C4-2B (cell line): ENCODE results near the gene MPDZ.

Experiments
- H3K27ac ChIP-seq: fragments of 450-650 bp; 2 replicates; pipeline ENCODE4 v1.5.1; 2017
- ZFX ChIP-seq: fragments of 450-650 bp; IDR thresholded peaks from 2 replicates; pipeline ENCODE4 v1.6.1; 2017
- TF ChIP-seq, protein P1 (sequence below): fragments of 450-650 bp; conservative IDR thresholded peaks from 2 replicates; pipeline ENCODE4 v1.5.1; 2017; ENCODE audit warnings: mild to moderate bottlenecking

MPDZ gene

GRCh38 chr9:13127131-13127530 is 152.4 kb downstream of the MPDZ start:
- TF ChIP-seq, protein P1, sequence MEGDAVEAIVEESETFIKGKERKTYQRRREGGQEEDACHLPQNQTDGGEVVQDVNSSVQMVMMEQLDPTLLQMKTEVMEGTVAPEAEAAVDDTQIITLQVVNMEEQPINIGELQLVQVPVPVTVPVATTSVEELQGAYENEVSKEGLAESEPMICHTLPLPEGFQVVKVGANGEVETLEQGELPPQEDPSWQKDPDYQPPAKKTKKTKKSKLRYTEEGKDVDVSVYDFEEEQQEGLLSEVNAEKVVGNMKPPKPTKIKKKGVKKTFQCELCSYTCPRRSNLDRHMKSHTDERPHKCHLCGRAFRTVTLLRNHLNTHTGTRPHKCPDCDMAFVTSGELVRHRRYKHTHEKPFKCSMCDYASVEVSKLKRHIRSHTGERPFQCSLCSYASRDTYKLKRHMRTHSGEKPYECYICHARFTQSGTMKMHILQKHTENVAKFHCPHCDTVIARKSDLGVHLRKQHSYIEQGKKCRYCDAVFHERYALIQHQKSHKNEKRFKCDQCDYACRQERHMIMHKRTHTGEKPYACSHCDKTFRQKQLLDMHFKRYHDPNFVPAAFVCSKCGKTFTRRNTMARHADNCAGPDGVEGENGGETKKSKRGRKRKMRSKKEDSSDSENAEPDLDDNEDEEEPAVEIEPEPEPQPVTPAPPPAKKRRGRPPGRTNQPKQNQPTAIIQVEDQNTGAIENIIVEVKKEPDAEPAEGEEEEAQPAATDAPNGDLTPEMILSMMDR: no peak
- TF ChIP-seq ZFX: no peak
- H3K27ac ChIP-seq: no peak overlapping the region

DNA sequence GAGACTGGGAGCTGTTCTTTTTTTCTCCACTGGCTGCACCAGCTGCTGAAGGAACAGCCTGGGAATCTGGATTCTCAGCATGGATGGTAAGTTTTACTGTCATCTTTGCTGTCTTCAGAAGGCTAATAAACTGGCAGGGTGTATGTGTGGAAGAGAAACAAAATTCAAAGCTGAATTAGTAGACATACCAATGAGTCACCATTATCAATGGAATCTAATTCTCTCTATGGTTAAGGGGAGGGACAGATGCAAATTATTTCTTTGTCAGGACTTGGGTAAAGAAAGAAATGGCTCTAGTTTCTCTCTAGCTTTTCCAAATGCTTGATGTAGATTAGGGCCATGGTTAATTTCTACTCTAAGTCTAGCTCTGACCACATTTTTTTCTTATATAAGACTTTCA is 154.2 kb downstream of the MPDZ start:
- TF ChIP-seq ZFX: no peak
- TF ChIP-seq, protein P1: no peak
- H3K27ac ChIP-seq: no peak overlapping the region

GRCh38 chr9:13122756-13123369 is 156.6 kb downstream of the MPDZ start:
- TF ChIP-seq, protein P1: no peak
- TF ChIP-seq ZFX: no peak
- H3K27ac ChIP-seq: no peak overlapping the region

- H3K27ac ChIP-seq: no peak overlapping the region
- no peak for TF ChIP-seq ZFX
- TF ChIP-seq, protein P1: no peak
Measured at GRCh38 chr9:13118313-13118712, 161.2 kb downstream of the MPDZ start.

- H3K27ac ChIP-seq: no peak overlapping the region
- no peak for TF ChIP-seq ZFX
- TF ChIP-seq, protein P1: no peak
Measured at GRCh38 chr9:13116292-13116691, 163.2 kb downstream of the MPDZ start.

DNA sequence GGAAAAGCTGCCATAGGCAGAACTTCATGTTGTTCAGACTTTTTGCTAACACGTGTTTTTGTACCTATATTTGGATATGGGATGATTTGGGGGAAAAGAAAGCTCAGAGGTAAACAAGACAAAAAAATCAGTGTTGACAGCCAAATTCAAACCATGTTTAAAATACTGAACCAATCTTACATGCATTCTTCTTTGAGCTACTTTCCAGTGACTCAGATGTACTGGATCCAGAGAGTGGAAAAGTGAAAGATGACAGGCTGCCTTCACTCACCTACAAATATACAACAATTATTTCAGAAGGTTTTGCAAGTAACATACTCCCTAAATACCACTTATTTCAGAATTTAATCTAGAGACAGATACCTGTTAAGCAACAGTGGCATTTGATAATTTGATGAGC is 165.7 kb downstream of the MPDZ start:
- H3K27ac ChIP-seq: no peak overlapping the region
- TF ChIP-seq, protein P1: no peak
- no peak for TF ChIP-seq ZFX

- H3K27ac ChIP-seq: no peak overlapping the region
- TF ChIP-seq, protein P1: no peak
Measured at GRCh38 chr9:13113216-13113615, 166.3 kb downstream of the MPDZ start.
